DOHH2 (cell line): Measurements from ENCODE around the gene ZNF106.

Experiments used
- H3F3A ChIP-seq: fragments of 200-600 bp; sonication (generic), shearing (Covaris generic); 2 replicates; pipeline ENCODE4 v1.6.0; 2016; ENCODE audit warnings: antibody characterized with exemption, mild to moderate bottlenecking; ENCODE audit not compliant: control insufficient read depth, insufficient read depth
- H3K27ac ChIP-seq: fragments of 200-600 bp; sonication (generic); 2 replicates; pipeline ENCODE4 v1.5.1; 2014; ENCODE audit warnings: low read depth, mild to moderate bottlenecking, low read length, moderate library complexity
- H3K27me3 ChIP-seq: fragments of 200-600 bp; sonication (generic); 2 replicates; pipeline ENCODE4 v1.6.1; 2014; ENCODE audit warnings: mild to moderate bottlenecking, low read length, mixed read lengths; ENCODE audit not compliant: control insufficient read depth
- H3K36me3 ChIP-seq: fragments of 200-600 bp; sonication (generic); 2 replicates; pipeline ENCODE4 v1.6.1; 2014; ENCODE audit warnings: mild to moderate bottlenecking, low read length, moderate library complexity, mixed read lengths; ENCODE audit not compliant: control insufficient read depth
- H3K4me1 ChIP-seq: fragments of 200-600 bp; sonication (generic); 2 replicates; pipeline ENCODE4 v1.6.1; 2014; ENCODE audit warnings: mild to moderate bottlenecking, low read length, mixed read lengths; ENCODE audit not compliant: control insufficient read depth
- H3K4me2 ChIP-seq: fragments of 200-600 bp; sonication (generic); 2 replicates; pipeline ENCODE4 v1.6.0; 2014; ENCODE audit warnings: mild to moderate bottlenecking, low read length, moderate library complexity
- H3K4me3 ChIP-seq: fragments of 200-600 bp; sonication (generic); 2 replicates; pipeline ENCODE4 v1.5.1; 2014; ENCODE audit warnings: mild to moderate bottlenecking, low read length, mixed read lengths
- H3K79me2 ChIP-seq: fragments of 200-600 bp; sonication (generic); 2 replicates; pipeline ENCODE4 v1.6.1; 2014; ENCODE audit warnings: mild to moderate bottlenecking, low read length, mixed read lengths; ENCODE audit not compliant: control insufficient read depth
- H3K9me2 ChIP-seq: fragments of 200-600 bp; sonication (generic); replicated peaks from 2 replicates; pipeline ENCODE4 v1.6.1; 2014; ENCODE audit warnings: mild to moderate bottlenecking, low read length, mixed read lengths; ENCODE audit not compliant: control insufficient read depth
- H3K9me3 ChIP-seq: fragments of 200-600 bp; sonication (generic); 2 replicates; pipeline ENCODE4 v1.6.1; 2014; ENCODE audit warnings: antibody characterized with exemption, low read length, mixed read lengths; ENCODE audit not compliant: control insufficient read depth, insufficient read depth
- H4K20me1 ChIP-seq: fragments of 200-600 bp; sonication (generic); 2 replicates; pipeline ENCODE4 v1.6.0; 2014; ENCODE audit warnings: low read depth, mild to moderate bottlenecking, antibody characterized with exemption, low read length, moderate library complexity; ENCODE audit not compliant: control insufficient read depth, insufficient read depth
- EZH2phosphoT487 ChIP-seq: fragments of 200-600 bp; sonication (generic); IDR thresholded peaks from 2 replicates; pipeline ENCODE4 v1.6.1; 2017; ENCODE audit warnings: borderline replicate concordance, mild to moderate bottlenecking, antibody characterized with exemption, low read length, moderate library complexity, mixed read lengths
- TF ChIP-seq, protein P1 (sequence below): fragments of 200-600 bp; sonication (generic); IDR thresholded peaks from one replicate; pipeline ENCODE4 v1.5.1; 2014; ENCODE audit warnings: antibody characterized with exemption, mild to moderate bottlenecking, low read depth, low read length; ENCODE audit not compliant: poor library complexity, severe bottlenecking

Gene ZNF106

DNA sequence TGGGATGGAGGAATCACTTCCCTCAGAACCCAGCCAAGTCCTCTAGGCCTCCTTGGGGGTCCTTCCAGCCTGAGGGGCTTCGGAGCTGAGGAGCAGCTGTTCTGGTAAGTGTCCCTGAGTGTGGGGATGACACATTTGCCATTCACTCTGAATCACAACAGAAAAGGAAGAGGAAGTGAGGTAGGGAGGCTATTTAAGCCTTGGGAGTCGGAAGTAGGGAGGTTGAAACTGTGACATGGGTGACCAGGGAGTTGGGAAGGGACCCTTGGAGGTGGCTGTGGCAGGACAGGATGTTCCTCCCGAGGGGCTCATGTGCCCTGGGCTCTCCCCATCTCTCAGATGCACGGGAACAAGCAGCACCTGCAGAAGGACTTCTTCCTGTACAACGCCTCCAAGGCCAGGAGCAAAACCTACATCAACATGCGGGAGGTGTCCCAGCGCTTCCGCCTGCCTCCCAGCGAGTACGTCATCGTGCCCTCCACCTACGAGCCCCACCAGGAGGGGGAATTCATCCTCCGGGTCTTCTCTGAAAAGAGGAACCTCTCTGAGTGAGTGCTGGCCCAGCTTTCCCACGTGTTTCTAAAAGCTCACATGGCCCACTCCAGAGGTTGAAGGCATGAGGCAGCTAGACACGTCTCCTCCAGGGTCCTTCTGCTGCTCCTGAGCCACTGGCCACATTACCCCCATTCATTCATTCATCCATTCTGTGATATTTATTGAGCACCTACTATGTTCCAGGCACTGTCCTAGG lies 88.3 kb downstream of the ZNF106 start:
- H3K9me3 ChIP-seq = no peaks in the 10 kb centered on the region
- no peaks in the 10 kb centered on the region for H3F3A ChIP-seq
- no peak for TF ChIP-seq EZH2phosphoT487

GRCh38 chr15:42401544-42402454 lies 89.1 kb downstream of the ZNF106 start:
- Histone ChIP-seq H3K27me3 (no peaks in the 10 kb centered on the region), H3K36me3 (no peaks in the 10 kb centered on the region), H3K79me2 (no peaks in the 10 kb centered on the region), H3K4me3 (no peak overlapping the region), H3F3A (no peaks in the 10 kb centered on the region), H3K4me2 (no peak overlapping the region), H3K9me3 (no peaks in the 10 kb centered on the region), H3K27ac (no peak overlapping the region), H3K9me2 (no peaks in the 10 kb centered on the region), H3K4me1 (peaks cover 5% of the 10 kb centered on the region), H4K20me1 (no peaks in the 10 kb centered on the region)
- TF ChIP-seq EZH2phosphoT487 = no peak
- TF ChIP-seq, protein P1, sequence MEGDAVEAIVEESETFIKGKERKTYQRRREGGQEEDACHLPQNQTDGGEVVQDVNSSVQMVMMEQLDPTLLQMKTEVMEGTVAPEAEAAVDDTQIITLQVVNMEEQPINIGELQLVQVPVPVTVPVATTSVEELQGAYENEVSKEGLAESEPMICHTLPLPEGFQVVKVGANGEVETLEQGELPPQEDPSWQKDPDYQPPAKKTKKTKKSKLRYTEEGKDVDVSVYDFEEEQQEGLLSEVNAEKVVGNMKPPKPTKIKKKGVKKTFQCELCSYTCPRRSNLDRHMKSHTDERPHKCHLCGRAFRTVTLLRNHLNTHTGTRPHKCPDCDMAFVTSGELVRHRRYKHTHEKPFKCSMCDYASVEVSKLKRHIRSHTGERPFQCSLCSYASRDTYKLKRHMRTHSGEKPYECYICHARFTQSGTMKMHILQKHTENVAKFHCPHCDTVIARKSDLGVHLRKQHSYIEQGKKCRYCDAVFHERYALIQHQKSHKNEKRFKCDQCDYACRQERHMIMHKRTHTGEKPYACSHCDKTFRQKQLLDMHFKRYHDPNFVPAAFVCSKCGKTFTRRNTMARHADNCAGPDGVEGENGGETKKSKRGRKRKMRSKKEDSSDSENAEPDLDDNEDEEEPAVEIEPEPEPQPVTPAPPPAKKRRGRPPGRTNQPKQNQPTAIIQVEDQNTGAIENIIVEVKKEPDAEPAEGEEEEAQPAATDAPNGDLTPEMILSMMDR = no peak

More for the DNA sequence above, 88.3 kb downstream of the ZNF106 start:
- no peaks in the 10 kb centered on the region for H3K36me3 ChIP-seq
- H3K9me2 ChIP-seq = no peaks in the 10 kb centered on the region
- no peaks in the 10 kb centered on the region for H4K20me1 ChIP-seq
- no peak overlapping the region for H3K4me3 ChIP-seq
- no peaks in the 10 kb centered on the region for H3K79me2 ChIP-seq
- H3K4me1 ChIP-seq = peaks cover 5% of the 10 kb centered on the region
- no peak overlapping the region for H3K27ac ChIP-seq
- no peaks in the 10 kb centered on the region for H3K27me3 ChIP-seq
- H3K4me2 ChIP-seq = no peak overlapping the region

DNA sequence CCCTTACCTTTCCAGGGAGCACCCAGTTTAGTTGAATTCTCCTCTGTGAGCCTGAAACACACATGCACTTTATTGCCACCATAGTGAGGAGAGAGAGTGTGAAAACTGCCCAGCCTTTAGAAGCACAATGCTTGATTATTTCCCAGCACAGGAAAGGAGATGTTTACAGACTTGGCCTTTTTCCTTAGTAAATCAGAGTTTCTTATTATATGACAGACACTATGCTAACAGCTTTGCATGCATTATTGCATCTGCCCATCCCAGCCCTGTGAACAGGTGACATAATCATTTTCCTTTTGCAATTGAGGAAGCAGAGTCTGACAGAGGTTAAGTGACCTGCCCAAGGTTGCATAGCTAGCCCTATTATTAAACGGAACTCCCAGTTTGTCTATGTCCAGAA lies 95.1 kb downstream of the ZNF106 start:
- H3K27ac ChIP-seq = no peak overlapping the region
- TF ChIP-seq, protein P1 = no peak
- TF ChIP-seq EZH2phosphoT487 = no peak
- H3K9me3 ChIP-seq = no peaks in the 10 kb centered on the region
- H3K9me2 ChIP-seq = no peaks in the 10 kb centered on the region
- no peaks in the 10 kb centered on the region for H3K79me2 ChIP-seq
- H3K36me3 ChIP-seq = no peaks in the 10 kb centered on the region
- no peak overlapping the region for H3K4me3 ChIP-seq
- H3K4me1 ChIP-seq = peaks cover 9% of the 10 kb centered on the region
- no peak overlapping the region for H3K4me2 ChIP-seq
- H3K27me3 ChIP-seq = no peaks in the 10 kb centered on the region
- H4K20me1 ChIP-seq = no peaks in the 10 kb centered on the region
- H3F3A ChIP-seq = no peaks in the 10 kb centered on the region
